Activated T-cell treated with anti-CD3 and anti-CD28 coated beads for 4 hours (primary cell): ENCODE measurements around the gene JPH4.

Source experiments
- DNase-seq: peaks from one replicate; pipeline ENCODE4 v3.0.0-alpha.2; 2020

Gene JPH4

GRCh38 chr14:23577710-23578392 lies 739 bp downstream of the JPH4 start:
- DNase-seq: no peak

- DNase-seq: no peak
Measured at GRCh38 chr14:23577004-23577681, 1.4 kb downstream of the JPH4 start.

DNA sequence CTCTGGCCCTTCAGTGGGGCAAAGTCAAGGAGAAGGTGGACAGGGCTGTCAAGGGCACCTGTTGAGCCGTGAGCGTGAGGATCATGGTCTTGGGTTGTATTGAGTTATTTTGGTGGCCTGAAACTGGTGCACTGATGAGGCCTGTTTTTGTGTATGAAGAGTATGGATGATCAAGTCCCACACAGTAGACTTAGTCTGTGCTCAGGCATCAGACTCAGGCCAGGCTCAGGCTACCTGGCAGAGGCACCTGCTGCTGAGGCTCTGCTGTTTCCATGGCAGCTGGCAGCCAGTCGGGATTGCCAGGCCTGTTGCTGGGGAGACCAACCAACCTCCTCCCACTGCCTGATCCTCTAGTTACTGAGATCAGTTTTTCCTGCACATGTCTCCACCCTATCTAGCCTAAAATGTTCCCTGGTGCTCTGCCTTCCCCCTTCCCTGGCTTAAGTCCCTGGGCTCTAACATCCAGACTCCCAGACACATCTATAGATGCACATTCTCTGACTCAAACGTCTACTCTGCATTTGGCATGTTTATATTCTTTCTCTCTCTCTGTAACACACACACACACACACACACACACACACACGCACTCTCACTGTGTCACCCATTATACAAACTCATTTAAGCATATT lies 5.1 kb downstream of the JPH4 start:
- no peak for DNase-seq

DNA sequence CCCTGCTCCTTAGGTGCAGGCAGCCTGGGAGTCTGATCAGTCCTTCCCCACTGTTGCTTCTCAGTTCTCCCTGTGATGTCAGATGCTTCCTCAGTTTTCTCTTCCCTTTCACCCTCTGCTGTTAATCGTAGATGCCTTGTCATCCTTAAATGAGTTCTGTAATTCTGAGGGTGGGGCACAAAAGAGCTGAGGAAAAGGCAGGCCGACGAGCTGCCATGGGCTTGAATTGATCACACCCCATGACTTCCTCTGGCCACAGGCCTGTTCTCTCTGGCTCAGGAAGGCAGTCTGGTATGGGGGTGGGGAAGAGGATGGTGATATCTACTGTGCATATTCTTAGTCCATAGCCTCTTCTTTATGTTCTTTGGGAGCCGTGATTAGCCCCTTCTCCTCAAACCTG lies 5.8 kb downstream of the JPH4 start:
- no peak for DNase-seq

DNA sequence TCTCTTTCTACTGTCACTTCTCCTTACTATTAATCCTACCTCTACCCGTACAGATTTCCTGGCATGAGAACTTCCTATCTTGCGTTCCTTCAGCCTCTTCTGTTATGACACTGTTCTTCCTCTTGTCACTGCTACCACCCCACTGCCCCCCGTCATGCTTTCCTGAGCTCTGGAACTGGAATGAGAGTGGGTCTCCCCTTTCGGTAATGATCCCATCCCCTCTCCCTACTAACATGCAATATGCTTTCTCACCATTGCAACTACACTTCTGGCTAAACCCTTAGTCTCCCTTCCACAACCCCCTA lies 6.1 kb downstream of the JPH4 start:
- no peak for DNase-seq

DNA sequence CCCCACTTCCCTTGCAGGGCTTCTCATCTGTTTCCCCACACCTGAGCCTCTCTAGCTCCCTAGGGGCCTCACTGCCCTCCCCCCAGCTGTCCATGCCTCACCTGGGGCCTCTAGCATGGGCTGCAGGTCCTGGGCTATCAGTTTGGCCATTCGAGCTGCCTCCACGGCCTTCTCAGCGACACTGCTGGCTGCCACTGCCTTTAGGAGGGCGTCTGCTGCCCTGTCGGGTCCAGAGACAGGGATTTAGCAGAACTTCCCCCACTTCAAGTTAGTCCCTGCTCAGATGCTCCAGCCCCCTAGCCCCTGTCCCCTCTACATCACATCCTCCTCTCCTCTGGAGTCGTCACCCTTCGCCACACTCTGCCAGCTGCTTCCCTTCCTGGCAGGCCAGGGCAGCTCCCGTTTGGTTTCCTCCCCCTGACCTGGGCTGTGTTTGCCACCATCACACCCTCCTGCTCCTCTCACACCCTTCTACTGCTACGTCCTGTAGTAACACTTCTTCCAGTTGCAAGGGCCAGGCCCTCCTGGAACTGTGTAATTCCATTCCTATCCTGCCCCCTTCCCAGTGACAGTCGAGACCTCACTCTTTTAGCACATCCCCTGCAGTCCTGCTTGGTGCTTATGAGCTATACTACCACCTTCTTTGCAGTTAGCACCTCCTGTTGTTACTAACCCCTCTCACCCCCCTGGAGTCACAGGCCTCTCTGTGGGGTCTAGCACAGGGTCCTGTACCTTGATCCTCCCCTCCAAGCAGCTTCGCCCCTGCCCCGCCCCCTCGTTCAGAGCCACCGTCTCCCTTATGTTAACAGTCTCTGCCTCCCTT lies 6.7 kb downstream of the JPH4 start:
- no peak for DNase-seq

- DNase-seq: no peak
Measured at GRCh38 chr14:23570806-23571483, 7.6 kb downstream of the JPH4 start.

- no peak for DNase-seq
Measured at GRCh38 chr14:23569443-23570151, 9.0 kb downstream of the JPH4 start.

DNA sequence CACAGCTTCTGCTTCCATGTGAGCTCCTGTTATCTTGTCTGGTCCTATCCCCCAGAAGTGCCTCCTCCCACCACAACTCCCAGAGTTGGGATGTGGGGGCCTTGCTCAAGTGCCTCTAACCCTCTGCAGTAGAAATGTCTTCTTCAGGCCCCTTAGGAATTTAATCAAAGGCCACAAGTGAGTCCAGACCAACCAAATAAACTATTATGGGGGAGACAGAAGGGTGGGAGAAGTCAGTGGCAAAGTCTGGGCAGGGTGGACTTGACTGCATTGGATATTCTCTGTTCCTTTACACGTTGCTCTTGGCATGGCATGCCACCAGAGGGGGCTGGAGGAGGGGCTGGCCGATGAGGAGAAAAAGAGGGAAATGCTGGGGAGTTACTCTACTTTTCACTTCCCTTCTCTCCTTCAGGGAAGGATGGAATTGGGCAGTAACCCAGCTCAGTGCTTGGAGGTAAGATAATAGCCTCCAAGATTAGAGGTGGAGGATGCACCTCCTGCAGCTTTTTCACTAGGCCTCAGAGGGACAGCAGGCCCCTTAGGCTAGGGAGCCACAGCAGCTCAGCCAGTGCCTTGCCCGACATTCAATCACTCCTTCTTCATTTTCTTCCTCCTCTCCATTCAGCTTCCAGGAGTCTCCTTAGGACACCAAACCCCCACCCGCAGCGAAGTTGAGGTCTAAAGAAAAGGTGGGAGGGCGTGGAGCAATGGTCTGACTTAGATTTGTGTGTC lies 9.8 kb downstream of the JPH4 start:
- no peak for DNase-seq

DNA sequence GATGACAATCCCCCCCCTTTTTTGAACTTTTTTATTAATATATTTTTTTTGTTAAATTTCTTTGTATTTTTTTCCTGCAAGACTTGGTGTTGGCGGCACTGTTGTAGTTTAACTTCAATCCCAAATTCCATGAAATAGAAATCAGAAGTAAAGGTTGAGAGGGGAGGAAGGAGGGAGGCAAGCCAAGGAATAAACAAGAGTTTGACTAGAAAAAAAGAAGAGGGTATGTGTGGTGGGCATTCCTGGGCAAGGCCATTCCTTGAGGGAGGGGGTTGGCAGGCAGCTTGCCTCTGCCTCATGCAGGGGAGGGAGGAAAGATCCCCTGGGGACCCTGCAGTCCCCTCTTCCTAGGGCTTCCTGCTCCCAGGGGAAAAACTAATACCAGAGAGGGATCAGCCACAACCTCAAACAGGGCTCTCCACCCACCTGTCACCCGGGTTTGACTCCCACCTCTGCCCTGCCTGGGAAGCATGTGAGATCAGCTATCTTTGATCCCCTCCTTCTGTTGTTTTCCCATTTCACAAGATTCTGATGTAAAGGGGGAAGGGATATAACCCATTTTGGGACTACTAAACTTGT lies 10.5 kb downstream of the JPH4 start:
- no peak for DNase-seq

DNA sequence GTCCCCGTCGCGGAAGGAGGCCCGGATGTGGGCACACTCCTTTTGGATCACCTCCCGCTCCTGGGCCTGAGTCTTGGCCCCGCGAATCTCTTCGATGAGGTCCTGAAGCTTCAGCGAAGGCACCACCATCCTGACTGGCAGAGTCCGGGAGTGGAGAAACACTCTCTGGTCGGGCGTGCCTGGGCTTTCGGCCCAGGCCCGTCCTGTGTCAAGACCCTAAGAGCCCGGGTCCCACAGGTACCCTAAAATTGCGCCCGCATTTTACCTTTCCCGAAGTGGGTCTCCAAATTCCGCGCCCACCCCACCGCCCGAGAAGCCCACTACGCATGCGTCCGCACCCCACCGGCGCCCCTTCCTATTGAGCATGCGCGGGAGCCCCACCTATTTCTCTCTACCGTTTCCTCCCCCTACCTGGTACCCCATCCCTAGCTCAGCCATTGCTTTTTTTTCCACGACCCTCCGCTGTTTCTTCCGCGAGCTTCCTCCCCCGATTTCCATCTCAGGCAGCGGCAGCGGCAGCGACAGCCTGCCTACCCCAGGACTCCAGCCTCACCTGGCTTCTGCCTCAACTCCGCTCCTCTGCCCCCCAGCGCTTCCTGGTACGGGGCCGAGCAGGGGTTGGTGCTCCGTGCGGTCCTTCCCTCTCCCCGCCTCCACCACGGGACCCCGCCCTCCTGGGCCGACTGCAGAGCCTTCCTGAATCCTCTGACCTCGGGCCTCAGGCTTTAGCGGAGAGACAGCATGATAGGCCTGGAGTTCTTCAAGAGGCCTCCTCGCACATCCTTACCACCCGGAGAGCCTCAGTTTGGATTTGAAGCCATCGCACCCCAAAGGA lies 11.2 kb downstream of the JPH4 start, which contains the start of gene AP1G2:
TSS of gene AP1G2 (minus strand) at position 606 of the 835 bp plus-strand sequence. CDS start at position 129, 477 bp downstream.
- DNase-seq: peak; percentile 76

GRCh38 chr14:23566778-23567185 lies 11.8 kb downstream of the JPH4 start:
- no peak for DNase-seq

- DNase-seq: no peak
Measured at GRCh38 chr14:23566112-23566777, 12.3 kb downstream of the JPH4 start.

- DNase-seq: no peak
Measured at GRCh38 chr14:23565626-23566025, 13.0 kb downstream of the JPH4 start.

GRCh38 chr14:23564876-23565275 lies 13.7 kb downstream of the JPH4 start:
- no peak for DNase-seq

GRCh38 chr14:23564181-23564812 lies 14.3 kb downstream of the JPH4 start:
- no peak for DNase-seq

- no peak for DNase-seq
Measured at GRCh38 chr14:23563473-23564180, 15.0 kb downstream of the JPH4 start.

DNA sequence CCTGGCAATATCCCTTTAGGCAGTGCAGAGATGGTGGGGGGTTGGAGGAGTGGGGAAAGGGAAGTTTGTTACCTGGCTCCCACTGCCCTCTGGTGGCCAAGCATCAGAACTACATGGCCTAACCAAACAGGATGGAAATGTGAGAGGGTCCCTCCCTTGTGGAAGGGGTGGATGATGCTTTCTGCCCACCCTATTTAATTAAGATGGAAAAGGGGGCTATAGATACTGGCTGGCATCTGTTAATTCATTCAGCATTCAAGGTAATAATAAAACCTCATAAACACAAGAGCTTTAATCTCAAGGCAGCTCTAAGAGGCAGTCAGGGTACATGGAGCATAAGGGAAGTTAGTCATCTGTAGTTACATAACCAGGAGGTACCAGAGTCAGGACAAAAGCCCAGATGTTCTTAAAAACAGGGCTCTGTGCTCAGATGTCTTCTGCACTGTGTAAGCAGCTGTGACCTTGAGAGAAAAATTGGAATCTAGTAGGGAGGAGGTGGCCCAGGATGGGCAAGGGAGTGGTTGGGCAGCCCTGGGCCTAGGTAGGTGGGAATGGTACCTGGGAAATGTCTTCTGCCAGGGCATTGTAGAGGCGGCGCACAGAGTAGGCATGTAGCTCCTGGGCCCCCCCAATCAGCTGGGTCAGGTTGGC lies 15.6 kb downstream of the JPH4 start:
- DNase-seq: peak; percentile 50
